Suprapubic skin (tissue), 4 donors: ENCODE measurements around the gene RASGRP3.

ENCODE experiments used
- CTCF ChIP-seq, 2 donors: fragments of 200-600 bp in 1 of 2; fragments of 450-650 bp in 1 of 2; sonication (generic) in 1 of 2; IDR thresholded peaks; one replicate each; pipeline ENCODE4 v1.5.1; 2016 to 2019; ENCODE audit warnings: antibody characterized with exemption in 2 of 2, mild to moderate bottlenecking in 1 of 2, moderate library complexity in 1 of 2
- EP300 ChIP-seq: sonication (generic); formaldehyde crosslinking; IDR thresholded peaks from one replicate; pipeline ENCODE4 v1.6.1; 2017; ENCODE audit warnings: antibody characterized with exemption
- POLR2A ChIP-seq, 2 donors: fragments of 450-650 bp; IDR thresholded peaks; one replicate each; pipeline ENCODE4 v1.6.1; 2017; ENCODE audit warnings: antibody characterized with exemption in 2 of 2, mild to moderate bottlenecking in 2 of 2, moderate library complexity in 2 of 2
- POLR2AphosphoS5 ChIP-seq, 3 donors: sonication (generic); formaldehyde crosslinking; IDR thresholded peaks; one replicate each; pipeline ENCODE4 v1.6.1; 2017; ENCODE audit warnings: antibody characterized with exemption in 3 of 3

GRCh38 chr2:33484042-33484621 lies 7.7 kb downstream of the RASGRP3 start:
- TF ChIP-seq POLR2A (IDR thresholded peaks at IDR 0.05) (no peak), CTCF (IDR thresholded peaks at IDR 0.05) (no peak), POLR2AphosphoS5 (IDR thresholded peaks at IDR 0.05) (no peak), EP300 (no peak)
